ENCODE results near the gene OR2H1. TPM values are rescaled to one million over a fixed set of nuclear protein-coding genes. Genes with fewer than 3 reads are reported as not detected.

Gene OR2H1
- polyA plus RNA-seq, 1 donor (not counting 4 experiments of a cell fraction or from before 2014, with no cell fraction given), result not detected

DNA sequence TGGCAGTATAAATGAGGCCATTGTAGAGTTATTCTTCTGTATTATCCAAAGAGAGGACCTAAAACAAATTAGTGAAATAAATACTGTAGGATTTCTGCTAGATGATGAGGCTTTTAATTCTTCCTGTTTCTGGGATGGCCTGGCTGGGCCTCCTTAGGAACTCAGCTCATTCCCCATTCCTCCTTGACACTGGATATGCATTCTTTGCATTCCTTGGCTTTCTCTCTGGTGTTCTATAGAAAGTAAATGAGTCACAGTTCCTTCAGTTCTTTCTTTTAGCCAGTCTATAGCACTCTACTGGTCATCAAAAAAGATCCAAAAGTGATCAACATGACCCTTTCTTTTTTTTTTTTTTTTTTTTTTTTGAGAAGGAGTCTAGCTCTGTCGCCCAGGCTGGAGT is 9.3 kb upstream of the OR2H1 start:
- H3K4me1 ChIP-seq (ENCODE audit: control insufficient read depth, extremely low read depth, insufficient read depth, low read length), result peaks cover 11% of the 10 kb centered on the region
- no peaks in the 10 kb centered on the region for H3K79me2 ChIP-seq (ENCODE audit: control insufficient read depth, insufficient read depth, low read length)
- no peak overlapping the region for H3K9ac ChIP-seq (ENCODE audit: control insufficient read depth, extremely low read depth, insufficient read depth, low read length)
- H3K36me3 ChIP-seq (ENCODE audit: control insufficient read depth in 2 of 2, extremely low read depth in 1 of 2, insufficient read depth in 2 of 2, low read length in 2 of 2), result no peaks in the 10 kb centered on the region
- H3K4me3 ChIP-seq (ENCODE audit: control insufficient read depth in 2 of 3, extremely low read depth in 1 of 3, insufficient read depth in 2 of 3, low read depth in 1 of 3, low read length in 3 of 3), result no peak overlapping the region
- dilution Hi-C loops (cut with MboI; ENCODE audit: extremely low pct_ligation_motif_present, low sequenced_read_pairs), result no loop called here
- H3K27me3 ChIP-seq (ENCODE audit: control insufficient read depth, extremely low read depth, insufficient read depth, low read length), result no peaks in the 10 kb centered on the region
- H3K9me1 ChIP-seq (ENCODE audit: control insufficient read depth, extremely low read depth, insufficient read depth, low read length), result no peaks in the 10 kb centered on the region
- H3K27ac ChIP-seq (ENCODE audit: control insufficient read depth, insufficient read depth, low read length), result no peak overlapping the region
- FAIRE-seq (peak; percentile 74), DNase-seq (ENCODE audit: low read depth, low spot score) (peak; percentile 36)
- no peaks in the 10 kb centered on the region for H4K20me1 ChIP-seq (ENCODE audit: control insufficient read depth, extremely low read depth, insufficient read depth, low read length)
- H3K4me2 ChIP-seq (ENCODE audit: control insufficient read depth, extremely low read depth, insufficient read depth, low read depth, low read length), result peak overlapping the region; percentile 23
- no peaks in the 10 kb centered on the region for H3K9me3 ChIP-seq (ENCODE audit: control insufficient read depth, low read depth, low read length)
- no peak for TF ChIP-seq CTCF (optimal IDR thresholded peaks at IDR 0.05 in 1 of 3, IDR thresholded peaks at IDR 0.05 in 1 of 3, conservative IDR thresholded peaks at IDR 0.05 in 1 of 3; ENCODE audit: extremely low read depth in 1 of 3, insufficient read depth in 2 of 3, low read length in 3 of 3)
- TF ChIP-seq EZH2 (IDR thresholded peaks at IDR 0.05; ENCODE audit: low read length), result no peak
- H2AFZ ChIP-seq (ENCODE audit: control insufficient read depth, low read length), result no peak overlapping the region

DNA sequence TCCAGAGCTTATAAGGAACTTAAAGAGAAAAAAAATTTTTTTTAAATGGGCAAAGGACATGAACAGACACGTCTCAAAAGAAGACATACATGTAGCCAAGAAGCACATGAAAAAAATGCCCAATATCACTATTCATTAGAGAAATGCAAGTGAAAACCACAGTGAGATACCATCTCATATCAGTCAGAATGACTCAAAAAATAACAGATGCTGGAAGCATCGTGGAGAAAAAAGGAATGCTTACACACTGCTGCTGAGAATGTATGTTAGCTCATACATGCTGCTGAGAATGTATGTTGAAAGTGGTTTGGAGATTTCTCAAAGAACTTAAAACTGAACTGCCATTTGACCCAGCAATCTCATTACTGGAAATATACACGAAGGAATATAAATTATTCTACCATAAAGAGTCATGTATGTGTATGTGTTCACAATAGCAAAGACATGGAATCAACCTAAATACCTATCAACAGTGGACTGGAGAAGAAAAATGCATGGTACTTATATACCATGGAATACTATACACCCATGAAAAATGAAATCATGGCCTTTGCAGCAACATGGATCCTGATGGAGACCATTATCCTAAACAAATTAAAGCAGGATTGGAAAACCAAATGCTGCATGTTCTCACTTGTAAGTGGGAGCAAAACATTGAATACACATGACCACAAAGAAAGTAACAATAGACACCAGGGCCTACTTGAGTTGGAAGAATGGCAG is 5.3 kb upstream of the OR2H1 start:
- Histone ChIP-seq H4K20me1 (ENCODE audit: control insufficient read depth, extremely low read depth, insufficient read depth, low read length) (no peaks in the 10 kb centered on the region), H3K36me3 (ENCODE audit: control insufficient read depth in 2 of 2, extremely low read depth in 1 of 2, insufficient read depth in 2 of 2, low read length in 2 of 2) (no peaks in the 10 kb centered on the region), H3K9me3 (ENCODE audit: control insufficient read depth, low read depth, low read length) (no peaks in the 10 kb centered on the region), H3K79me2 (ENCODE audit: control insufficient read depth, insufficient read depth, low read length) (no peaks in the 10 kb centered on the region), H2AFZ (ENCODE audit: control insufficient read depth, low read length) (no peak overlapping the region), H3K9me1 (ENCODE audit: control insufficient read depth, extremely low read depth, insufficient read depth, low read length) (no peaks in the 10 kb centered on the region), H3K4me2 (ENCODE audit: control insufficient read depth, extremely low read depth, insufficient read depth, low read depth, low read length) (peak overlapping the region; percentile 58), H3K27me3 (ENCODE audit: control insufficient read depth, extremely low read depth, insufficient read depth, low read length) (no peaks in the 10 kb centered on the region), H3K9ac (ENCODE audit: control insufficient read depth, extremely low read depth, insufficient read depth, low read length) (no peak overlapping the region), H3K4me1 (ENCODE audit: control insufficient read depth, extremely low read depth, insufficient read depth, low read length) (peaks cover 11% of the 10 kb centered on the region), H3K4me3 (ENCODE audit: control insufficient read depth in 2 of 3, extremely low read depth in 1 of 3, insufficient read depth in 2 of 3, low read depth in 1 of 3, low read length in 3 of 3) (no peak overlapping the region), H3K27ac (ENCODE audit: control insufficient read depth, insufficient read depth, low read length) (no peak overlapping the region)
- TF ChIP-seq CTCF (optimal IDR thresholded peaks at IDR 0.05 in 1 of 3, IDR thresholded peaks at IDR 0.05 in 1 of 3, conservative IDR thresholded peaks at IDR 0.05 in 1 of 3; ENCODE audit: extremely low read depth in 1 of 3, insufficient read depth in 2 of 3, low read length in 3 of 3), result no peak
- TF ChIP-seq EZH2 (IDR thresholded peaks at IDR 0.05; ENCODE audit: low read length), result no peak
- peak; percentile 83 for DNase-seq (ENCODE audit: low read depth, low spot score)
- dilution Hi-C loops (cut with MboI; ENCODE audit: extremely low pct_ligation_motif_present, low sequenced_read_pairs), result no loop called here
- peak; percentile 91 for FAIRE-seq

Measured in keratinocyte (primary cell).